Breast epithelium (tissue), 3 donors: ENCODE data around the gene LAMA1.

Experiments used
- CTCF ChIP-seq, 3 donors: fragments of 450-650 bp; IDR thresholded peaks; one replicate each; pipeline ENCODE4 v1.5.1; 2016 to 2017; ENCODE audit warnings: antibody characterized with exemption in 3 of 3, mild to moderate bottlenecking in 3 of 3, moderate library complexity in 3 of 3
- POLR2AphosphoS5 ChIP-seq, 3 donors: sonication (generic); formaldehyde crosslinking; IDR thresholded peaks; one replicate each; pipeline ENCODE4 v1.6.1; 2017; ENCODE audit warnings: antibody characterized with exemption in 3 of 3

GRCh38 chr18:6960124-6960523 lies 157.5 kb downstream of the LAMA1 start:
- no peak for TF ChIP-seq POLR2AphosphoS5 (IDR thresholded peaks at IDR 0.05)
- TF ChIP-seq CTCF (IDR thresholded peaks at IDR 0.05), result no peak
